Thyroid gland (tissue), 4 donors: Measurements from ENCODE around the gene PAAF1. TPM values are rescaled to one million over a fixed set of nuclear protein-coding genes. Genes with fewer than 3 reads are reported as not detected.
"Not testable (repeated sequence)": the region's sequence is repeated elsewhere in the genome, so short reads cannot be mapped to it uniquely, and the experiment has no call there.

Source experiments
- DNase-seq, 2 donors: peaks; one replicate each; pipeline ENCODE4 v3.0.0-alpha.2; 2019
- H3K27ac ChIP-seq, 3 donors: fragments of 200-600 bp; sonication (generic); 1 replicate in 2 of 3; 2 replicates in 1 of 3; pipeline ENCODE4 v1.5.1; 2016 to 2019; ENCODE audit warnings: mild to moderate bottlenecking in 1 of 3, moderate library complexity in 1 of 3
- H3K27me3 ChIP-seq: fragments of 200-600 bp; sonication (generic); one replicate; pipeline ENCODE4 v1.5.1; 2019
- H3K36me3 ChIP-seq, 2 donors: fragments of 200-600 bp; sonication (generic); one replicate each; pipeline ENCODE4 v1.5.1; 2016 to 2019
- H3K4me1 ChIP-seq, 2 donors: fragments of 200-600 bp; sonication (generic); one replicate each; pipeline ENCODE4 v1.5.1; 2017 to 2019
- H3K4me3 ChIP-seq, 3 donors: fragments of 200-600 bp; sonication (generic); replicated peaks in 1 of 3; 1 replicate in 2 of 3; 2 replicates in 1 of 3; pipeline ENCODE4 v1.5.1; 2016; ENCODE audit warnings: mild to moderate bottlenecking in 1 of 3
- H3K9me3 ChIP-seq: fragments of 200-600 bp; sonication (generic); one replicate; pipeline ENCODE4 v1.5.1; 2017
- POLR2A ChIP-seq, 2 donors: fragments of 450-650 bp; IDR thresholded peaks; one replicate each; pipeline ENCODE4 v1.6.1; 2017; ENCODE audit warnings: antibody characterized with exemption in 2 of 2, mild to moderate bottlenecking in 2 of 2, moderate library complexity in 1 of 2
- WGBS, 2 donors: methylation state at CpG; one replicate each; pipeline ENCODE4 v1.1.5; 2017; 5-methylcytosine and 5-hydroxymethylcytosine counted together
- intact Hi-C: fragments of 100-400 bp; cut with DNase I; formaldehyde crosslinking; loops from one replicate; pipeline ENCODE4 v1.15.1; 2023
- total RNA-seq, 4 donors: library from RNA; depleted of rRNA; stranded (reverse); fragments of >200 nt; gene quantifications; one replicate each; pipeline ENCODE4 v1.2.3, GENCODE V29; 2016
- TF ChIP-seq, protein P1 (sequence below), 6 experiments: fragments of 200-600 bp in 3 of 6; fragments of 450-650 bp in 3 of 6; sonication (generic) in 3 of 6; IDR thresholded peaks; one replicate each; pipeline ENCODE4 v1.5.1; 2016 to 2019; ENCODE audit warnings: antibody characterized with exemption in 6 of 6, mild to moderate bottlenecking in 2 of 6, inconsistent platforms in 1 of 6, moderate library complexity in 1 of 6

PAAF1 gene
- total RNA-seq, 4 donors from 2014 or later, result 10.0 to 23.3 (median 15.9) TPM

DNA sequence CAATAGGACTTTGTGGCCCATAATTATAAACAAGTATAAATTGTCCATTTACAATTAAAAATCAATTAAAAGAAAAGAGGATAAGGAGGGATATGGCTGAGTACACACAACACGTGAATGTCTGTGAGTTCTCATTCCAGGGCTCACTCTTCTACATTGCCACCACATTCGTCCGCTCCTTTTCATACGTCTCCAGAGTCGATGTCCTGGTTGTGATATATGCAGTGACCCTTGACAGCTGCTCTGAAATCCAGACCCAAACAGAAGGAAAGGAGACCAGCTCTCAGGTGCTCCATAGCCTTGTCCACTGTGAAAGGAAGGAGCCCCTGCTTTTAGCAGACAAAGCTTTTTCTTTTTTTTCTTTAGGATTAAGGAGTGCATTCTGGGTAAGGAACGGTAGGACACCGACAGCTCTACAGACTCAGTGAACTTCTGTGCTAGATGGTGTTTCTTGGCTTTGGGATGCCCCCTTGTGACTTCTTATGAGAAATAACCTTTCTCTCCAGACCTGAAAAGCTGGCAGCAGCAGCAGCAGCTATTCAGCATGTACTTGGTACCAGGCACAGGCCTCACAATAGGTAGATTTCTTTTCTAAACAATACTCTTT, 54.3 kb downstream of the PAAF1 start:
- no peak overlapping the region for H3K4me3 ChIP-seq
- no peaks in the 10 kb centered on the region for H3K27me3 ChIP-seq
- peak; percentile 42 to 48 for DNase-seq
- TF ChIP-seq, protein P1, sequence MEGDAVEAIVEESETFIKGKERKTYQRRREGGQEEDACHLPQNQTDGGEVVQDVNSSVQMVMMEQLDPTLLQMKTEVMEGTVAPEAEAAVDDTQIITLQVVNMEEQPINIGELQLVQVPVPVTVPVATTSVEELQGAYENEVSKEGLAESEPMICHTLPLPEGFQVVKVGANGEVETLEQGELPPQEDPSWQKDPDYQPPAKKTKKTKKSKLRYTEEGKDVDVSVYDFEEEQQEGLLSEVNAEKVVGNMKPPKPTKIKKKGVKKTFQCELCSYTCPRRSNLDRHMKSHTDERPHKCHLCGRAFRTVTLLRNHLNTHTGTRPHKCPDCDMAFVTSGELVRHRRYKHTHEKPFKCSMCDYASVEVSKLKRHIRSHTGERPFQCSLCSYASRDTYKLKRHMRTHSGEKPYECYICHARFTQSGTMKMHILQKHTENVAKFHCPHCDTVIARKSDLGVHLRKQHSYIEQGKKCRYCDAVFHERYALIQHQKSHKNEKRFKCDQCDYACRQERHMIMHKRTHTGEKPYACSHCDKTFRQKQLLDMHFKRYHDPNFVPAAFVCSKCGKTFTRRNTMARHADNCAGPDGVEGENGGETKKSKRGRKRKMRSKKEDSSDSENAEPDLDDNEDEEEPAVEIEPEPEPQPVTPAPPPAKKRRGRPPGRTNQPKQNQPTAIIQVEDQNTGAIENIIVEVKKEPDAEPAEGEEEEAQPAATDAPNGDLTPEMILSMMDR (IDR thresholded peaks at IDR 0.05), result peak in 4 of 6 experiments; percentile 18 to 61 (median 42)
- no peak for TF ChIP-seq POLR2A (IDR thresholded peaks at IDR 0.05)
- peaks cover 17 to 34% of the 10 kb centered on the region in 2 donors for H3K36me3 ChIP-seq
- 65 to 67% methylated on average over 7 of the region's 7 CpGs for WGBS, 2 donors
- H3K4me1 ChIP-seq, result peaks cover 0 to 10% of the 10 kb centered on the region in 2 donors
- H3K9me3 ChIP-seq, result no peaks in the 10 kb centered on the region
- no peak overlapping the region for H3K27ac ChIP-seq
- intact Hi-C loops, result no loop called here

DNA sequence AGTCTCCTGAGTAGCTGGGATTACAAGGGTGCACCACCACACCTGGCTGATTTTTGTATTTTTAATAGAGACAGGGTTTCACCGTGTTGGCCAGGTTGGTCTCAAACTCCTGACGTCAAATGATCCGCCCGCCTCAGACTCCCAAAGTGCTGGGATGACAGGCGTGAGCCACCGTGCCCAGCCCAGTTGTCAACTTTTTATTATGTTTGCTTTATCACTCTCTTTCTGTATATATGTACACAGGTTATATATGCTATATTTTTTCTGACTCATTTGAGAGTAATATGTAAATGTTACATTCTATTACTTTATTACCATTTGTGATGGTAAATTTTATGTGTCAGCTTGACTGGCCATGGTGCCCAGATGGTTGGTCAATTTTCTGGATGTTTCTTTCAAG, 55.2 kb downstream of the PAAF1 start:
- H3K9me3 ChIP-seq, result no peaks in the 10 kb centered on the region
- 87 to 90% methylated on average over 6 of the region's 6 CpGs for WGBS, 2 donors
- TF ChIP-seq, protein P1 (IDR thresholded peaks at IDR 0.05), result no peak
- no peaks in the 10 kb centered on the region for H3K27me3 ChIP-seq
- no peak for DNase-seq
- peaks cover 0 to 10% of the 10 kb centered on the region in 2 donors for H3K4me1 ChIP-seq
- intact Hi-C loops, result no loop called here
- peaks cover 15 to 28% of the 10 kb centered on the region in 2 donors for H3K36me3 ChIP-seq
- no peak overlapping the region for H3K4me3 ChIP-seq
- H3K27ac ChIP-seq, result no peak overlapping the region

- intact Hi-C loops, result no loop called here
- Histone ChIP-seq H3K27me3 (no peaks in the 10 kb centered on the region), H3K4me3 (no peak overlapping the region), H3K36me3 (peaks cover 7 to 20% of the 10 kb centered on the region in 2 donors), H3K9me3 (no peaks in the 10 kb centered on the region), H3K4me1 (peaks cover 0 to 10% of the 10 kb centered on the region in 2 donors), H3K27ac (no peak overlapping the region)
- WGBS, 2 donors, result 91 to 94% methylated on average over 7 of the region's 7 CpGs
- DNase-seq, result no peak
- TF ChIP-seq, protein P1 (IDR thresholded peaks at IDR 0.05), result no peak
- no peak for TF ChIP-seq POLR2A (IDR thresholded peaks at IDR 0.05)
Observed at GRCh38 chr11:73932781-73933180, 56.0 kb downstream of the PAAF1 start.

DNA sequence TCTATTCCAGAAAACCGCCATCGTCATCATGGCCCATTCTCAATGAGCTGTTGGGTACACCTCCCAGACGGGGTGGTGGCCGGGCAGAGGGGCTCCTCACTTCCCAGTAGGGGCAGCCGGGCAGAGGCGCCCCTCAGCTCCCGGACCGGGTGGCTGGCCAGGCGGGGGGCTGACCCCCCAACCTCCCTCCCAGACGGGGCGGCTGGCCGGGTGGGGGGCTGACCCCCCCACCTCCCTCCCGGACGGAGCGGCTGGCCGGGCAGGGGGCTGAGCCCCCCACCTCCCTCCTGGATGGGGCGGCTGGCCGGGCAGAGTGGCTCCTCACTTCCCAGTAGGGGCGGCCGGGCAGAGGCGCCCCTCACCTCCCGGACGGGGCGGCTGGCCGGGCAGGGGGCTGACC, 59.2 kb downstream of the PAAF1 start:
- H3K27me3 ChIP-seq, H3K27ac ChIP-seq, H3K4me3 ChIP-seq, DNase-seq, H3K9me3 ChIP-seq, H3K36me3 ChIP-seq, H3K4me1 ChIP-seq, intact Hi-C loops: not testable (repeated sequence)
- 85 to 94% methylated on average over 2 to 3 of the region's 25 CpGs for WGBS, 2 donors

DNA sequence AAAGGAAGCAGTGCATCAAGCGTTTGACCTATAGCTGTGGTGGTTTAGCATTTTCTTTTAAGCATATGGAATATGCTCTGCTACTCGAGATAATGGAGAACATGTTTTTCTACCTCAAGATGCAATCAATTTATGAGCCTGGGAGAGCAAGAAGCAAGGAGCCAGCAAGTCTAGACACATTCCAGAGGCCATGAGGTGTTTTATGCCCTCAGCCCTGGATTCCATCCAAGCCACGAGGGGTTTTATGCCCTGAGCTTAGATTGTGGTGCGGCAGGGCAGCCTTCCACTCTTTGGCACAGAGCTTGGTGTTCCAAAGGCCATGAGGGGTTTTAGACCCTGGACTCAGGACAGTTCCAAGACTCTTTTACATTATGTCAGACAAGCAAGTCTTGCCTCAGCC, 62.3 kb downstream of the PAAF1 start:
- intact Hi-C loops, result no loop called here
- Histone ChIP-seq H3K4me3 (no peak overlapping the region), H3K27me3 (no peaks in the 10 kb centered on the region), H3K4me1 (peaks cover 0 to 10% of the 10 kb centered on the region in 2 donors), H3K9me3 (no peaks in the 10 kb centered on the region), H3K36me3 (no peaks in the 10 kb centered on the region), H3K27ac (no peak overlapping the region)
- TF ChIP-seq, protein P1 (IDR thresholded peaks at IDR 0.05), result no peak
- TF ChIP-seq POLR2A (IDR thresholded peaks at IDR 0.05), result no peak
- DNase-seq, result peak; percentile 9 to 11
- 51 to 63% methylated on average over 4 of the region's 4 CpGs for WGBS, 2 donors
